Measurements from ENCODE around the gene NAT14.

DNA sequence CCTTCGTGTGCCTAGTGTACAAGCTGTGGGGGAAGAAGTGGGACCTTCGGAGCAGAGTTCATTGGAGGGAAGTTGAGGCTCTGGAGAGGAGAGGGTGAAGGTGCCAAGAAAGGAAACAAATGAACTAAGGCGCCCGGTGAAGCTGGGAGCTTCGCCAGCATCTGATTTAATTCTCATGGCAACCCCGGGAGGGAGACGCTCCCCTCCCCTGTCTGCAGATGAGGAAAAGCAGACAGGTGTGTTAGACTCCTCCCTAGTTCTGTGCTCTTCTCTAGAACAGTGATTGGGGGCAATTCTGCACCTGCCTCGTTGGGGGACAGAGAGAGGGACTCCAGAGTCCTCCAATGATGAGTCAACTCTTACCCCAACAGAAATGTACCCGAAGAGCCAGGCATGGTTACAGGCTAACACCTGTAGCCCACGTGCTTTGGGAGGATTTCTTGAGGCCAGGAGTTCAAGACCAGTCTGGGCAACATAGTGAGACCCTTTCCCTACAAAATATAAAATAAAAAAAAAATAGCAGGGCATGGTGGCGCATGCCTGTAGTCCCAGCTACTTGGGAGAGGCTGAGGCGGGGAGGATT is 7.5 kb downstream of the NAT14 start:
- TF ChIP-seq CTCF (IDR thresholded peaks at IDR 0.05), result no peak
- TF ChIP-seq POLR2AphosphoS5 (IDR thresholded peaks at IDR 0.05; ENCODE audit: low read depth, low read length), result no peak
- TF ChIP-seq TCF7L2 (IDR thresholded peaks at IDR 0.05; ENCODE audit: low read depth, low read length), result no peak
- no peak for TF ChIP-seq SIN3A (IDR thresholded peaks at IDR 0.05; ENCODE audit: borderline replicate concordance, insufficient read depth, low read depth, low read length)

All from Panc1 (cell line).